ENCODE data around the gene MLLT10. TPM values are rescaled to one million over a fixed set of nuclear protein-coding genes. Genes with fewer than 3 reads are reported as not detected.

Gene MLLT10
- total RNA-seq, 4 donors from 2014 or later, result 23.5 to 39.7 (median 30.2) TPM

GRCh38 chr10:21747809-21748208 lies 213.8 kb downstream of the MLLT10 start:
- intact Hi-C loops (cut with DNase I), result no loop called here
- no peak overlapping the region for H3K4me3 ChIP-seq
- no peaks in the 10 kb centered on the region for H3K9me3 ChIP-seq
- peaks cover 12 to 19% (median 14%) of the 10 kb centered on the region in 4 donors for H3K36me3 ChIP-seq
- 84% methylated on average over 4 of the region's 4 CpGs for WGBS
- DNase-seq (ENCODE audit: extremely low spot score), result no peak
- no peak overlapping the region for H3K27ac ChIP-seq (replicated peaks in 1 of 4)
- no peaks in the 10 kb centered on the region for H3K27me3 ChIP-seq
- TF ChIP-seq POLR2A (IDR thresholded peaks at IDR 0.05; ENCODE audit: low read depth) (no peak), CTCF (IDR thresholded peaks at IDR 0.05) (no peak), EP300 (IDR thresholded peaks at IDR 0.05) (no peak), POLR2AphosphoS5 (IDR thresholded peaks at IDR 0.05) (no peak)
- H3K4me1 ChIP-seq, result no peaks in the 10 kb centered on the region

DNA sequence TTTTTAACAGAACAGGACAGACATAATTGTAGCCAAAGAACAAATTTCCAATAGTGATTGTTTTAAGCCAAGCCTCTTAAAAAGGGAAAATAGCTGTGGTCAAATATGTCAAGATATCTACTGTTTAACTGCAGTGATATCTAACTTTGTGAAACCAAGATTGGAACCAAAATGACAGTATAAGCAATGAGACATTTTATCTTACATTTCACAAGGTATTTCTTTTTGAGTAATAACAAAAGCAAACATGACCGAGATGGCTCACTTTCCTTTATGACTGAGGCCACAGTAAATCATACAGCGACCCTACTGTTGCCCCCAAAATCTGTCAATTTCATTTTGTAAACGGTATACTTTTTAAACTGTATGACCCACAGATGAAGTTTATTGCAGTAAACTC lies 215.8 kb downstream of the MLLT10 start:
- Histone ChIP-seq H3K4me3 (no peak overlapping the region), H3K9me3 (no peaks in the 10 kb centered on the region), H3K4me1 (no peaks in the 10 kb centered on the region), H3K27ac (replicated peaks in 1 of 4) (no peak overlapping the region), H3K36me3 (peaks cover under 1 to 17% (median 4%) of the 10 kb centered on the region in 4 donors), H3K27me3 (no peaks in the 10 kb centered on the region)
- no peak for DNase-seq (ENCODE audit: extremely low spot score)
- TF ChIP-seq CTCF (IDR thresholded peaks at IDR 0.05), result no peak
- no peak for TF ChIP-seq POLR2AphosphoS5 (IDR thresholded peaks at IDR 0.05)
- no peak for TF ChIP-seq EP300 (IDR thresholded peaks at IDR 0.05)
- no peak for TF ChIP-seq POLR2A (IDR thresholded peaks at IDR 0.05; ENCODE audit: low read depth)
- intact Hi-C loops (cut with DNase I), result no loop called here
- 70% methylated on average over 3 of the region's 3 CpGs for WGBS

GRCh38 chr10:21750424-21750823 lies 216.4 kb downstream of the MLLT10 start:
- intact Hi-C loops (cut with DNase I), result no loop called here
- no peaks in the 10 kb centered on the region for H3K9me3 ChIP-seq
- 97% methylated on average over 9 of the region's 12 CpGs for WGBS

DNA sequence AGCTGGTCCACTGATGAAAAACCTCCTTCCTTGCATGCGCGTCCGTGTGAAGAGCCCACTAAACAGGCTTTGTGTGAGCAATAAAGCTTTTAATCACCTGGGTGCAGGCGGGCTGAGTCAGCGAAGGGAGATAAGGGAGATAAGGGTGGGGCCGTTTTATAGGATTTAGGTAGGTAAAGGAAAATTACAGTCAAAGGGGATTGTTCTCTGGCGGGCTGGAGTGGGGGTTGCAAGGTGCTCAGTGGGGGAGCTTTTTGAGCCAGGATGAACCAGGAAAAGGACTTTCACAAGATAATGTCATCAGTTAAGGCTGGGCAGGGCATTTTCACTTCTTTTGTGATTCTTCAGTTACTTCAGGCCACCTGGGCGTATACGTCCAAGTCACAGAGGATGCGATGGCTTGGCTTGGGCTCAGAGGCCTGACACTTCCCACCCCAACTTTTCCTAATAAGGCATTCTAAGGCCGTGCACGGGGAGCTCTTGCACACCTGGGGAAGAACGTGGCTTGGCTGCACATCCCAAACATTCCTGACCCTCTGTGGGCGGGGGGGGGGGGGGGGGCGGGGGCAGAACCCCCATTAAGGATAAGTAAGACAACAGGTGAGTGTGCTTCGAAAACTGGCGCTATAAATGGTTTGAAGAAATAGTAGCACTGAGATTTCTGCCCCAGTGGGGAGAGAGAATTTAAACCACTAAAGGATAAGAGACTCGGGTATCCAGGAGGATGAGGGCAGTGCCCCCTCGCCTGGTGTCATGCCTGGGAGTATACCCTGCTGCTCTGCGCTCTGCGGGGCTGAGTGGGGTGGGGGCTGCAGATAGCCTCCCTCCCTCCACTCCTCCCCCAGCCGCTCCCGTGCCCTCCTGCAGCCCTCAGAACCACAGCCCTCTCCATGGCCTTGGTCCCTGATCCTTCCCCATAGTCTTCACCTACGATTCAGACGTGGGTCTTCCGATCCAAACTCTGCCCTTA lies 217.6 kb downstream of the MLLT10 start:
- peaks cover 0 to 24% (median 4%) of the 10 kb centered on the region in 4 donors for H3K36me3 ChIP-seq
- H3K27me3 ChIP-seq, result no peaks in the 10 kb centered on the region
- no peak for DNase-seq (ENCODE audit: extremely low spot score)
- H3K4me1 ChIP-seq, result no peaks in the 10 kb centered on the region
- no peak for TF ChIP-seq EP300 (IDR thresholded peaks at IDR 0.05)
- no peak for TF ChIP-seq POLR2AphosphoS5 (IDR thresholded peaks at IDR 0.05)
- TF ChIP-seq POLR2A (IDR thresholded peaks at IDR 0.05; ENCODE audit: low read depth), result no peak
- no peak for TF ChIP-seq CTCF (IDR thresholded peaks at IDR 0.05)
- intact Hi-C loops (cut with DNase I), result no loop called here
- 88% methylated on average over 25 of the region's 26 CpGs for WGBS
- H3K27ac ChIP-seq (replicated peaks in 1 of 4), result no peak overlapping the region
- no peak overlapping the region for H3K4me3 ChIP-seq
- no peaks in the 10 kb centered on the region for H3K9me3 ChIP-seq

More at GRCh38 chr10:21750424-21750823, 216.4 kb downstream of the MLLT10 start:
- H3K27me3 ChIP-seq, result no peaks in the 10 kb centered on the region
- no peak overlapping the region for H3K4me3 ChIP-seq
- H3K36me3 ChIP-seq, result peaks cover 0 to 21% (median 3%) of the 10 kb centered on the region in 4 donors
- no peak for TF ChIP-seq EP300 (IDR thresholded peaks at IDR 0.05)
- no peak for TF ChIP-seq POLR2AphosphoS5 (IDR thresholded peaks at IDR 0.05)
- TF ChIP-seq CTCF (IDR thresholded peaks at IDR 0.05), result no peak
- no peak for TF ChIP-seq POLR2A (IDR thresholded peaks at IDR 0.05; ENCODE audit: low read depth)
- no peak overlapping the region for H3K27ac ChIP-seq (replicated peaks in 1 of 4)
- no peak for DNase-seq (ENCODE audit: extremely low spot score)
- no peaks in the 10 kb centered on the region for H3K4me1 ChIP-seq

Measured in esophagus muscularis mucosa (tissue), 4 donors.